ENCODE measurements around the gene YJU2. TPM values are rescaled to one million over a fixed set of nuclear protein-coding genes. Genes with fewer than 3 reads are reported as not detected.

The YJU2 gene
- total and polyA plus RNA-seq, 2 of the 13 experiments (the other 11 are each of a cell fraction or from before 2014, with no cell fraction given), result 9.3 to 17.9 TPM

- BruUV-seq (replicated peaks), result no TSS peak
- peak; percentile 45 for ATAC-seq
- DNase-seq (ENCODE audit: low spot score), result no peak
- Histone ChIP-seq H3K36me3 (replicated peaks in 1 of 2; ENCODE audit: control insufficient read depth in 1 of 2, insufficient read depth in 2 of 2, low read length in 2 of 2) (no peaks in the 10 kb centered on the region), H3K4me3 (replicated peaks in 1 of 3; ENCODE audit: insufficient read depth in 1 of 3, low read depth in 2 of 3, low read length in 3 of 3) (peak within 1 kb of the TSS; percentile 18 to 62 (median 46); a peak in 4 of 6 replicates), H3K27me3 (ENCODE audit: control insufficient read depth in 1 of 2, insufficient read depth in 2 of 2, low read length in 2 of 2) (peaks cover 0 to 10% of the 10 kb centered on the region in 2 experiments; a peak in 3 of 5 replicates), H2AFZ (ENCODE audit: low read length) (no peak within 1 kb of the TSS), H3K9me3 (ENCODE audit: low read length) (no peaks in the 10 kb centered on the region), H3K4me2 (ENCODE audit: low read depth, low read length) (peak within 1 kb of the TSS; percentile 75), H3K9ac (ENCODE audit: insufficient read depth, low read depth, low read length) (peak within 1 kb of the TSS; percentile 56), H3K27ac (ENCODE audit: extremely low read length, insufficient read depth, low read length) (no peak within 1 kb of the TSS), H3K79me2 (ENCODE audit: insufficient read depth, low read length) (no peaks in the 10 kb centered on the region), H4K20me1 (ENCODE audit: insufficient read depth, low read length) (no peaks in the 10 kb centered on the region), H3K4me1 (ENCODE audit: insufficient read depth, low read length) (peaks cover 44% of the 10 kb centered on the region)
- WGBS (ENCODE audit: low lambda C conversion rate), result 1% methylated on average over 13 of the region's 19 CpGs
- intact Hi-C loops (cut with micrococcal nuclease; ENCODE audit: unreplicated experiment), result no loop called here
- ChIA-PET CTCF (ENCODE audit: low intra/inter-chr PET ratio, low total read pairs) (no interaction called here), POLR2A (interaction anchor here (1.0 kb wide), 1 partner anchor 12 kb away, joined by 3 read pairs; no protein-coding TSS in a partner anchor)
- no peak for FAIRE-seq
- in situ Hi-C loops (cut with HindIII; ENCODE audit: extremely low pct_ligation_motif_present, low pct_unique_long_range_greater_than_20kb), result no loop called here
- TF ChIP-seq ARID3A (IDR thresholded peaks at IDR 0.05; ENCODE audit: low read depth, low read length), result no peak
- 0 out of 2 replicates have a peak, but pooled peaks have one; percentile 13 for TF ChIP-seq ZNF619 (CRISPR knock-in tag; IDR thresholded peaks at IDR 0.05)
- TF ChIP-seq MXD3 (CRISPR knock-in tag; IDR thresholded peaks at IDR 0.05), result no peak
- TF ChIP-seq CBX5 (CRISPR knock-in tag; IDR thresholded peaks at IDR 0.05; ENCODE audit: borderline replicate concordance), result 0 out of 2 replicates have a peak, but pooled peaks have one; percentile 14
- TF ChIP-seq ZNF441 (CRISPR knock-in tag; IDR thresholded peaks at IDR 0.05; ENCODE audit: borderline replicate concordance), result peak; percentile 36; the same call in 1 of the 2 replicates
- peak; percentile 21; the same call in 1 of the 2 replicates for TF ChIP-seq ZNF350 (CRISPR knock-in tag; IDR thresholded peaks at IDR 0.05; ENCODE audit: borderline replicate concordance, low read depth)
- no peak for TF ChIP-seq BORCS8-MEF2B (CRISPR knock-in tag; IDR thresholded peaks at IDR 0.05)
- no peak for TF ChIP-seq FOXP1 (IDR thresholded peaks at IDR 0.05)
- TF ChIP-seq FOXP1 (CRISPR knock-in tag; IDR thresholded peaks at IDR 0.05), result no peak
- no peak for TF ChIP-seq HNF4G (IDR thresholded peaks at IDR 0.05; ENCODE audit: borderline replicate concordance, low read depth, low read length)
- TF ChIP-seq HNF4G (CRISPR knock-in tag; IDR thresholded peaks at IDR 0.05; ENCODE audit: borderline replicate concordance, low read depth), result 0 out of 2 replicates have a peak, but pooled peaks have one; percentile 29
- TF ChIP-seq ZNF724P (CRISPR knock-in tag; IDR thresholded peaks at IDR 0.05; ENCODE audit: borderline replicate concordance), result no peak
- no peak for TF ChIP-seq CEBPB (IDR thresholded peaks at IDR 0.05; ENCODE audit: borderline replicate concordance, low read depth, low read length)
- peak; percentile 51; the same call in 1 of the 2 replicates for TF ChIP-seq RARA (CRISPR knock-in tag; IDR thresholded peaks at IDR 0.05)
- TF ChIP-seq TP53 (CRISPR knock-in tag; conservative IDR thresholded peaks at IDR 0.05), result no peak
- no peak for TF ChIP-seq ZNF232 (CRISPR knock-in tag; IDR thresholded peaks at IDR 0.05; ENCODE audit: borderline replicate concordance)
- TF ChIP-seq ZBTB1 (CRISPR knock-in tag; IDR thresholded peaks at IDR 0.05; ENCODE audit: borderline replicate concordance), result no peak
- no peak for TF ChIP-seq FOXO4 (CRISPR knock-in tag; conservative IDR thresholded peaks at IDR 0.05)
- 0 out of 2 replicates have a peak, but pooled peaks have one; percentile 31 for TF ChIP-seq ZNF747 (CRISPR knock-in tag; IDR thresholded peaks at IDR 0.05; ENCODE audit: borderline replicate concordance)
- 0 out of 2 replicates have a peak, but pooled peaks have one; percentile 70 for TF ChIP-seq NFKB2 (CRISPR knock-in tag; IDR thresholded peaks at IDR 0.05; ENCODE audit: borderline replicate concordance)
- TF ChIP-seq ZNF629 (CRISPR knock-in tag; conservative IDR thresholded peaks at IDR 0.05), result peak; percentile 96
- TF ChIP-seq CREBL2 (CRISPR knock-in tag; IDR thresholded peaks at IDR 0.05; ENCODE audit: borderline replicate concordance), result no peak
Observed at GRCh38 chr19:4229179-4229931, 17.5 kb upstream of the YJU2 start, which contains the start of gene EBI3. TSS of gene EBI3 (plus strand) at chr19:4229523. CDS start at chr19:4229551, 28 bp downstream.
